PC-3 (cell line): ENCODE results near the gene CCBE1. TPM values are rescaled to one million over a fixed set of nuclear protein-coding genes. Genes with fewer than 3 reads are reported as not detected.

ENCODE experiments used
- ATAC-seq: fragments of 200-7000 bp; cut with Tn5 transposase; 2 replicates; pipeline ENCODE4 v1.9.1; 2020; ENCODE audit warnings: mild to moderate bottlenecking, moderate library complexity
- BruUV-seq: library from RNA; stranded (reverse); fragments of 400-500 nt; replicated peaks from 2 replicates; lab custom pipeline; 2021; lab: Mats Ljungman, UMichigan
- CTCF ChIA-PET: fragments of 300-600 bp; sonication (Branson Sonifier 250); formaldehyde crosslinking; loops from one replicate; lab custom pipeline; 2022; ENCODE audit warnings: antibody characterized with exemption; lab: Charles Lee
- POLR2A ChIA-PET: fragments of 300-600 bp; sonication (Branson Sonifier 250); formaldehyde crosslinking; loops from one replicate; lab custom pipeline; 2022; ENCODE audit warnings: antibody characterized with exemption; ENCODE audit not compliant: unreplicated experiment; lab: Charles Lee
- DNase-seq: peaks from one replicate; pipeline ENCODE4 v3.0.0-alpha.2; 2015
- H2AFZ ChIP-seq: fragments of 300-600 bp; sonication (generic); 2 replicates; pipeline ENCODE4 v1.6.0; 2016; ENCODE audit warnings: antibody characterized with exemption, low read length
- H3F3A ChIP-seq: fragments of 300-600 bp; sonication (generic); one replicate; pipeline ENCODE4 v1.6.0; 2017; ENCODE audit warnings: antibody characterized with exemption, low read length, control low read depth, mild to moderate bottlenecking; ENCODE audit not compliant: unreplicated experiment
- H3K27ac ChIP-seq: fragments of 300-600 bp; sonication (generic); 2 replicates; pipeline ENCODE4 v1.5.1; 2016; ENCODE audit warnings: mild to moderate bottlenecking, low read length
- H3K27me3 ChIP-seq: fragments of 300-600 bp; sonication (generic); 2 replicates; pipeline ENCODE4 v1.6.1; 2016; ENCODE audit warnings: low read length, mixed read lengths
- H3K36me3 ChIP-seq: fragments of 300-600 bp; sonication (generic); 2 replicates; pipeline ENCODE4 v1.6.1; 2016; ENCODE audit warnings: low read depth, mixed run types, low read length, mixed read lengths
- H3K4me1 ChIP-seq: fragments of 300-600 bp; sonication (generic); 2 replicates; pipeline ENCODE4 v1.5.1; 2016; ENCODE audit warnings: low read length; ENCODE audit not compliant: insufficient read depth
- H3K4me2 ChIP-seq: fragments of 300-600 bp; sonication (generic); 2 replicates; pipeline ENCODE4 v1.6.0; 2016; ENCODE audit warnings: low read length
- H3K4me3 ChIP-seq: fragments of 300-600 bp; sonication (generic); 2 replicates; pipeline ENCODE4 v1.5.1; 2016; ENCODE audit warnings: mild to moderate bottlenecking, low read length, mixed read lengths
- H3K79me2 ChIP-seq: fragments of 300-600 bp; sonication (generic); 2 replicates; pipeline ENCODE4 v1.6.1; 2017; ENCODE audit warnings: low read length, mixed read lengths
- H3K9ac ChIP-seq: fragments of 300-600 bp; sonication (generic); 2 replicates; pipeline ENCODE4 v1.6.0; 2016; ENCODE audit warnings: mild to moderate bottlenecking, low read length
- H3K9me2 ChIP-seq: fragments of 300-600 bp; sonication (generic); replicated peaks from 2 replicates; pipeline ENCODE4 v1.6.1; 2016; ENCODE audit warnings: mixed run types, low read length, mixed read lengths
- H3K9me3 ChIP-seq: fragments of 300-600 bp; sonication (generic); 2 replicates; pipeline ENCODE4 v1.6.1; 2016; ENCODE audit warnings: low read length, mixed read lengths
- H4K20me1 ChIP-seq: fragments of 300-600 bp; sonication (generic); 2 replicates; pipeline ENCODE4 v1.6.1; 2016; ENCODE audit warnings: low read length, mixed read lengths
- EZH2 ChIP-seq: fragments of 300-600 bp; sonication (generic); IDR thresholded peaks from one replicate; pipeline ENCODE4 v1.6.1; 2017; ENCODE audit warnings: antibody characterized with exemption, mild to moderate bottlenecking, low read length; ENCODE audit not compliant: unreplicated experiment
- EZH2phosphoT487 ChIP-seq: fragments of 300-600 bp; sonication (generic); IDR thresholded peaks from 2 replicates; pipeline ENCODE4 v1.6.1; 2018; ENCODE audit warnings: mild to moderate bottlenecking, antibody characterized with exemption, low read length, borderline replicate concordance
- intact Hi-C: fragments of 100-400 bp; cut with micrococcal nuclease; formaldehyde crosslinking; loops from 2 replicates; pipeline ENCODE4 v1.9.0; 2023
- total RNA-seq: library from RNA; depleted of rRNA; stranded (reverse); fragments of >200 nt; gene quantifications from 2 replicates; pipeline ENCODE4 v1.2.3, GENCODE V29; 2014
- TF ChIP-seq, protein P1 (sequence below): fragments of 300-600 bp; sonication (generic); conservative IDR thresholded peaks from 2 replicates; pipeline ENCODE4 v1.5.1; 2017; ENCODE audit warnings: antibody characterized with exemption, low read depth, mild to moderate bottlenecking, low read length

Gene CCBE1
- total RNA-seq, 1 experiment from 2014 or later, result 13.9 TPM

DNA sequence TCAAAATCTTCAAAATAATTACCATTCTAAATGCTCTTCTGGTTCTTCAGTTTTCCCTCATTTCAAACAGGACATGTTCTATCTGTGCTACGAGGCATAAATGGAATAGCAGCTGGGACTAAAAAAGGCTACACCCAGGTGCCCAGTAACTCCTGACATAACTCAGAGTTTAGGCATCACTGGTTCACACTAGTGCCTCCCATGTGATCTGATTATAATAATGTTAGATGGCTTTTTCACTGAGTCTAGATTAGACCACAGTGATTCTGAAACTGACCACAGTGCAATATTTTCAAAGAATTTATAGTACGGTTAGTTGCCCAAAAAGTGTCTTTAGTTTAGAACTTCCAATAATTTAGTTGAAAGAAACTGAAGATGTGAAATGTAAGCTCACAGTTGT, 123.3 kb downstream of the CCBE1 start:
- Histone ChIP-seq H3K9ac (no peak overlapping the region), H3K9me2 (no peaks in the 10 kb centered on the region), H3K27me3 (no peaks in the 10 kb centered on the region), H3K27ac (no peak overlapping the region), H2AFZ (no peak overlapping the region), H3K36me3 (no peaks in the 10 kb centered on the region), H3K79me2 (peaks cover 3% of the 10 kb centered on the region; the same call in 1 of the 2 replicates), H4K20me1 (no peaks in the 10 kb centered on the region), H3K4me3 (no peak overlapping the region), H3K4me2 (no peak overlapping the region), H3K9me3 (no peaks in the 10 kb centered on the region), H3F3A (no peaks in the 10 kb centered on the region), H3K4me1 (no peaks in the 10 kb centered on the region)
- intact Hi-C loops, result no loop called here
- ATAC-seq, result no peak
- ChIA-PET CTCF (no interaction called here), POLR2A (interaction anchor here (0.6 kb wide), 1 partner anchor 855 kb away, joined by 5 read pairs; no protein-coding TSS in a partner anchor)
- TF ChIP-seq, protein P1, sequence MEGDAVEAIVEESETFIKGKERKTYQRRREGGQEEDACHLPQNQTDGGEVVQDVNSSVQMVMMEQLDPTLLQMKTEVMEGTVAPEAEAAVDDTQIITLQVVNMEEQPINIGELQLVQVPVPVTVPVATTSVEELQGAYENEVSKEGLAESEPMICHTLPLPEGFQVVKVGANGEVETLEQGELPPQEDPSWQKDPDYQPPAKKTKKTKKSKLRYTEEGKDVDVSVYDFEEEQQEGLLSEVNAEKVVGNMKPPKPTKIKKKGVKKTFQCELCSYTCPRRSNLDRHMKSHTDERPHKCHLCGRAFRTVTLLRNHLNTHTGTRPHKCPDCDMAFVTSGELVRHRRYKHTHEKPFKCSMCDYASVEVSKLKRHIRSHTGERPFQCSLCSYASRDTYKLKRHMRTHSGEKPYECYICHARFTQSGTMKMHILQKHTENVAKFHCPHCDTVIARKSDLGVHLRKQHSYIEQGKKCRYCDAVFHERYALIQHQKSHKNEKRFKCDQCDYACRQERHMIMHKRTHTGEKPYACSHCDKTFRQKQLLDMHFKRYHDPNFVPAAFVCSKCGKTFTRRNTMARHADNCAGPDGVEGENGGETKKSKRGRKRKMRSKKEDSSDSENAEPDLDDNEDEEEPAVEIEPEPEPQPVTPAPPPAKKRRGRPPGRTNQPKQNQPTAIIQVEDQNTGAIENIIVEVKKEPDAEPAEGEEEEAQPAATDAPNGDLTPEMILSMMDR, result no peak
- TF ChIP-seq EZH2phosphoT487, result no peak
- no TSS peak for BruUV-seq
- DNase-seq, result no peak

- ATAC-seq, result no peak
- Histone ChIP-seq H3K36me3 (no peaks in the 10 kb centered on the region), H3K4me3 (no peak overlapping the region), H3F3A (no peaks in the 10 kb centered on the region), H3K9ac (no peak overlapping the region), H3K9me3 (no peaks in the 10 kb centered on the region), H3K27me3 (no peaks in the 10 kb centered on the region), H3K9me2 (no peaks in the 10 kb centered on the region), H3K4me2 (no peak overlapping the region), H2AFZ (no peak overlapping the region), H3K4me1 (no peaks in the 10 kb centered on the region), H4K20me1 (no peaks in the 10 kb centered on the region), H3K79me2 (peaks cover 3% of the 10 kb centered on the region; the same call in 1 of the 2 replicates), H3K27ac (no peak overlapping the region)
- DNase-seq, result no peak
- intact Hi-C loops, result no loop called here
- TF ChIP-seq EZH2, result no peak
- TF ChIP-seq, protein P1, result no peak
- TF ChIP-seq EZH2phosphoT487, result no peak
- no TSS peak for BruUV-seq
- POLR2A ChIA-PET, result no interaction called here
- CTCF ChIA-PET, result no interaction called here
Observed at GRCh38 chr18:59571902-59572301, 125.3 kb downstream of the CCBE1 start.

DNA sequence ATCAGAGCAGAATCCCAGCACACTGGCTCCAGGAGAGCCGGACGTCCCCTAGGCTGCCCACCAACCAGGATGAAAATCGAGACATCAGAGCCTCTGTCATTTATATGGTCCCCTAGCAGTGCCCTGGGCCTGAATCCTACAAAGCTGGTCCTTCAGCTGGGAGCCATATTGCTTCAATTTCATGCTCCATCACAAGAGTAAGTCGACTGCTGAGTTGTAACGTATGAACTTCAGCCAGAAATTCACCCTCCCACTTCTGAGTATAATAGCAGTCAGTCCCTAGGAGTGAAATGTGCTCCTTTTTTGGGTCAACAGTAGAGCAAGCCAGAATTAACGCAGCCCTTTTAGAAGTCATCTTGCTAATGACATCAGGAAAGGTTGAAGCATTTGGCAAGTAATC, 126.4 kb downstream of the CCBE1 start:
- Histone ChIP-seq H3K27me3 (no peaks in the 10 kb centered on the region), H3K36me3 (no peaks in the 10 kb centered on the region), H3K4me2 (no peak overlapping the region), H3K4me1 (no peaks in the 10 kb centered on the region), H3K9ac (no peak overlapping the region), H3K4me3 (no peak overlapping the region), H3F3A (no peaks in the 10 kb centered on the region), H3K9me3 (no peaks in the 10 kb centered on the region), H2AFZ (no peak overlapping the region), H4K20me1 (no peaks in the 10 kb centered on the region), H3K9me2 (no peaks in the 10 kb centered on the region), H3K79me2 (peaks cover 3% of the 10 kb centered on the region; the same call in 1 of the 2 replicates), H3K27ac (no peak overlapping the region)
- intact Hi-C loops, result no loop called here
- ATAC-seq (no peak), DNase-seq (no peak)
- POLR2A ChIA-PET, result no interaction called here
- CTCF ChIA-PET, result no interaction called here
- no TSS peak for BruUV-seq
- no peak for TF ChIP-seq EZH2
- TF ChIP-seq, protein P1, result no peak
- TF ChIP-seq EZH2phosphoT487, result no peak
